ENCODE data around the gene TMEM131.

- TF ChIP-seq, protein P1, sequence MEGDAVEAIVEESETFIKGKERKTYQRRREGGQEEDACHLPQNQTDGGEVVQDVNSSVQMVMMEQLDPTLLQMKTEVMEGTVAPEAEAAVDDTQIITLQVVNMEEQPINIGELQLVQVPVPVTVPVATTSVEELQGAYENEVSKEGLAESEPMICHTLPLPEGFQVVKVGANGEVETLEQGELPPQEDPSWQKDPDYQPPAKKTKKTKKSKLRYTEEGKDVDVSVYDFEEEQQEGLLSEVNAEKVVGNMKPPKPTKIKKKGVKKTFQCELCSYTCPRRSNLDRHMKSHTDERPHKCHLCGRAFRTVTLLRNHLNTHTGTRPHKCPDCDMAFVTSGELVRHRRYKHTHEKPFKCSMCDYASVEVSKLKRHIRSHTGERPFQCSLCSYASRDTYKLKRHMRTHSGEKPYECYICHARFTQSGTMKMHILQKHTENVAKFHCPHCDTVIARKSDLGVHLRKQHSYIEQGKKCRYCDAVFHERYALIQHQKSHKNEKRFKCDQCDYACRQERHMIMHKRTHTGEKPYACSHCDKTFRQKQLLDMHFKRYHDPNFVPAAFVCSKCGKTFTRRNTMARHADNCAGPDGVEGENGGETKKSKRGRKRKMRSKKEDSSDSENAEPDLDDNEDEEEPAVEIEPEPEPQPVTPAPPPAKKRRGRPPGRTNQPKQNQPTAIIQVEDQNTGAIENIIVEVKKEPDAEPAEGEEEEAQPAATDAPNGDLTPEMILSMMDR (conservative IDR thresholded peaks at IDR 0.05; ENCODE audit: low read length): no peak
- no peak for TF ChIP-seq EZH2phosphoT487 (IDR thresholded peaks at IDR 0.05; ENCODE audit: borderline replicate concordance, low read depth, low read length)
Observed at GRCh38 chr2:97970293-97971060, 25.3 kb downstream of the TMEM131 start.
